Activated CD4-positive, CD25-positive, alpha-beta regulatory T cell (primary cell): Measurements from ENCODE around the gene POLD4.
"Not testable (repeated sequence)": the region's sequence is repeated elsewhere in the genome, so short reads cannot be mapped to it uniquely, and the experiment has no call there.

ENCODE experiments used
- DNase-seq, 4 experiments: peaks; one replicate each; lab custom pipeline; 2025; lab: John Stamatoyannopoulos, UW

POLD4 gene

GRCh38 chr11:67354075-67355022, 1.0 kb upstream of the POLD4 start:
- no peak for DNase-seq

- DNase-seq: peak in 2 of 4 experiments; percentile 58 to 71
Measured at GRCh38 chr11:67352546-67353316, 615 bp downstream of the POLD4 start.

- DNase-seq: peak in 3 of 4 experiments; percentile 23 to 37 (median 28)
Measured at GRCh38 chr11:67351275-67352005, 1.9 kb downstream of the POLD4 start.

- DNase-seq: no peak
Measured at GRCh38 chr11:67349928-67350465, 3.3 kb downstream of the POLD4 start.

- no peak for DNase-seq
Measured at GRCh38 chr11:67349457-67349856, 3.9 kb downstream of the POLD4 start.

- DNase-seq: no peak
Measured at GRCh38 chr11:67349036-67349435, 4.3 kb downstream of the POLD4 start.

GRCh38 chr11:67347964-67348749, 5.2 kb downstream of the POLD4 start:
- DNase-seq: no peak

GRCh38 chr11:67345920-67346819, 7.2 kb downstream of the POLD4 start:
- DNase-seq: no peak

DNA sequence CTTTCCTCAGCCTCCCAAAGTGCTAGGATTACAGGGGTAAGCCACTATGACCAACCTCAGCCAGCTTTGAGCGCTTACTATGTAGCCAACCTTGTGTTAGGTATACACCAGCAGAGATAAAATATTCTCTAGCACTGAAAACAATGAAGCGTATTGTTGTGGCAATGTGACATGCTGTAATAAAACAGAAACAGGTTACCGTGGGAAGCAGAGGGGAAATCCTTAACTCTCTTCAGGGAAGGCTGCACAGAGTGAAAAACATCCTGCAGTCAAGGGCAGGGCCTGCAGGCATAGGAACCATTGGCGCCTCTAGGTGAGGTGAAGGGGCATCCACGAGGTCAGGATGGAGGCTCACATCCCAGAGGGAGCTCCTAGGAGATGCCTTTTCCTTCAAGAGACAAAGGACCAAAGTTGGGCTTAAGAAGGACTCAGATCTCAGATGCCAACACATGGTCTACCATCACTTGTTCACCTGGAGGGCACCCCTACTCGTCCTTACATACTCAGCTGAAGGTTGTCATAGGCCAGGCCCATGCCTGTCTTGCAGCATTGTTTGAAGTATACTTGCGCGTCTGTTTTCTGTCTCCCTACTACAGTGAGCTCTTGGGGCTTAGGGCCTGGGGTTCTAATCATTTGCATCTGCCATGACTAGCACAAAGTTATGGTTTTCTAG, 8.0 kb downstream of the POLD4 start:
- no peak for DNase-seq

DNA sequence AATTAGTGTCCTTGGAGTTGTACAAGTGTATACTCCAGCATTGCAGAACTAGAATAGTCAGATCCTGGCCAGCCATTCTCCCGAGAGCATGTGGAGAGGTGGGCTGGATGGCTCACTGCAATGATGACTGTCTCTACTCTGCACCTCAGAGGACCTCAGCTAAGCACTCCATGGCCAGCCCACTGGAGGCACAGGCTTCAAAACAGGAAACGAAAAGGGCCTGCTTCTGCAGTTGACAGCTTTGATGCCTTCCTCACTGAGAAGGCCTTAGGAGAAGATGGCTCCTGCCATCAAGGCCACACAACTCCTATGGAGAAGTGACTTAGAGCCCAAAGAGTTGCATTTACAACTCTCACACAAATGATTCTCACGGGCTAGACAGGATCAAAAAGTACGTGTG, 9.1 kb downstream of the POLD4 start:
- no peak for DNase-seq

DNA sequence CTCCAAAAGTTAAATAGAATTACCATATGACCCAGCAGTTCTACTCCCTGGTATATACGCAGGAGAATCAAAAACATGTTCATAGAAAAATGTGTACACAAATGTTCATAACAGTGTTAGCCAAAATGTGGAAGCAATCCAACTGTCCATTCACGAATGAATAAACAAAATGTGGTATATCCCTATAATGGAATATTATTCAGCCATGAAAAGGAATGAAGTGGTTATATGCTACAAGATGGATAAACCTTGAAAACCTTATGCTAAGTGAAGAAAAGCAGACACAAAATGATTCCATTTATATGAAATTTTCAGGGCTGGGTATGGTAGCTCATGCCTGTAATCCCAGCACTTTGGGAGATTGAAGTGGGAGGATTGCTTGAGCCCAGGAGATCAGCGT, 16.1 kb downstream of the POLD4 start:
- DNase-seq: no peak

DNA sequence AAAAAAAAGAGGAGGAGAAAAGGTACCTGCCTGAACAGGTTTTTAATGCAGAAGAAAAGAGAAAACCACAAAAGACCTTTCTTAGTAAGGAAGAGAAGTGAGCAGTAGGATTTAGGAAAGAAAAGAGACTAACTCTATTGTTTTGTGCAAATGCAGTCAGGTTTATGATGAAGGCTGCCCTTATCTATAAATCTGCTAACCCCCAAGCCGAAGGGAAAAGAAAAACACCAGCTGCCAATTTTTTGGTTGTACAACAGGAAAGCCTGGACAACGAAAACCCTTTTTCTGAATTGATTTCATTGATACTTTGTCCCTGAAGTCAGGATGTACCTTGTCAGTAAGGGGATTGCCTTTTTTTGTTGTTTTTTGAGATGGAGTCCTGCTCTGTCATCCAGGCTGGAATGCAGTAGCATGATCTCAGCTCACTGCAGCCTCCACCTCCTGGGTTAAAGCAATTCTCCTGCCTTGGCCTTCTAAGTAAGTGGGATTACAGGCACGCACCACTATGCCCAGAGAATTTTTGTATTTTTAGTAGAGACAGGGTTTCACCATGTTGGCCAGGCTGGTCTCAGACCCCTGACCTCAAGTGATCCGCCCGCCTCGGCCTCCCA, 21.2 kb downstream of the POLD4 start:
- DNase-seq: no peak

GRCh38 chr11:67323526-67323925, 29.8 kb downstream of the POLD4 start:
- no peak for DNase-seq

GRCh38 chr11:67322049-67322448, 31.3 kb downstream of the POLD4 start:
- no peak for DNase-seq

DNA sequence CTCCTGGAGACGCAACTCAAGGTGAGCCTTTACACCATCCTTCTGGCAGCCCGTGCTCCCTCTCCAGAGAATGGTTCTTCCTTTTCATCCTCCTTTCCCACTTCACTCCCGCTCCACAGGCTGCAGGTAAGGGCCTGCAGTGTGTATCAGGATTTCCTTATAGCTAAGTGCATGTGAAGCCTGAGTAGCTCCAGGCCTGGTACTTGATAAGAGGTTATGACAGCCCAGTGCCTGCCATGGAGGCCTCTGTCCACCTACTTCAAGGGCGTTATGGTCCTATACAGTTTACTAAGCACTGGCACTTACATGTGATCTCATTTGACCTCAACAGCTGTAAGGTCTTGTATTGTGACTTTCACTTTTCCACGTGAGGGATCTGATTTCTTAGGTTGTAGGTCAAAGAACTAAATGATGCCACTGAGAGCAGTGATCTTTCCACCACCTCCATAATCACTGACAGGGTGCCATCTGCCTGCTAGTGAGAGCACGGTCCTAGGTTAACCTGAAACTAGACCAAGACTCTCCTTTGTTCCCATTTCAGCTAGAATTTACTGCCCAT, 32.0 kb downstream of the POLD4 start:
- no peak for DNase-seq

- no peak for DNase-seq
Measured at GRCh38 chr11:67320691-67321090, 32.7 kb downstream of the POLD4 start.

- DNase-seq: no peak
Measured at GRCh38 chr11:67320011-67320410, 33.3 kb downstream of the POLD4 start.

GRCh38 chr11:67318876-67319275, 34.5 kb downstream of the POLD4 start:
- not testable (repeated sequence) for DNase-seq
